Stimulated activated CD4-positive, alpha-beta T cell treated with anti-CD3 and anti-CD28 coated beads, Interleukin-4, amount 100 ng/mL, for 1 hour (primary cell): ENCODE measurements around the gene NCKAP5.

ENCODE experiments used
- DNase-seq: peaks from one replicate; pipeline ENCODE4 v3.0.0-alpha.2; 2020

The NCKAP5 gene

DNA sequence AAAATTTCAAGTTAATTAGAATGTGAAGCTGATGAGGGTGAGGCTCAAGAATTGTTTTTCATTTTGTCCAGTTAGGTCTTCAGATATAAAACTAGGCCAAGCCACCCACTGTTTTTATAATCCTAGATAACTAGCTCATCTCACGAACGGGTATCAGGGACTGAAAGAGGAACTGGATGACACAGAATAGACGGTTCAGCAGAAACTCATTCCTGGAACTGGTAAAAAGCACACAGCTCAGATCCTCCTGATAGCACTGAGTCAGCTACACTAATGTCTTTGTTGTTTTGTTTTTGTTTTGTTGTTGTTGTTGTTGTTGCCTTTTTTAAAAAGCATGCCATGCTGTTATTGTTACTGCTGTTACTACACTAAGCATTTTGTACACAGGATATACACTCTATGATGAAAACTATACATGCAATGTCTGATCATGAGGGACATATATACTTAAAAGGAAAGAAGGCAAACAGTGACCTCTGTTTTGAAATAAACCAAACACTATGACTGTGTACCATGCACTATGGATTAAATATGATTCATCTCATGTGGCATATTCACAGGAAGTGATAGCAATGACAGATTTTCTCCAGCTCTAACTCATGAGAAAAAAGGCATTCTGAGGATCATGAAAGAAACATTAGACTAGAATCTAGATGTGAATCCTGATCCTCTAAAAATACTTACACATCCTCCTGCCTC lies 437.6 kb downstream of the NCKAP5 start:
- no peak for DNase-seq

- DNase-seq, result no peak
Measured at GRCh38 chr2:133124446-133124845, 443.8 kb downstream of the NCKAP5 start.

DNA sequence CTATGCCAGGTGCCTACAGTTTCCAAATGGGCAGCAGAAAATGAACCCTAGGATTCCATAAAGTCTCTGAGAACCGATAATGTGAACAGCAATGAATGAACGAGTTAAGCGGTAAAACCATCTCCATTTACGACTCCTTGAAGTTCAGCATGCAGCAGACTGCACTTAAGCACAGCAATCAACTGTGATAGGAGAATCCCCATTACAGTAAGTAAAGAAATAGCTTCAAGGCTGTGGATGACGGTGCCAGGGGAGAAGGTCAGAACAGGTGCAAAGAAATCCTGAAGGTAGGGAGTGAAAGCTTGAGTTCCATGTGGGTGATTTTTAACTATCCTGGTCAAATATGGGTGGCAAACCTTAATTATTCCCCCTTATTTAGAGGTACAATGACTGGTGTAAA lies 444.4 kb downstream of the NCKAP5 start:
- no peak for DNase-seq

DNA sequence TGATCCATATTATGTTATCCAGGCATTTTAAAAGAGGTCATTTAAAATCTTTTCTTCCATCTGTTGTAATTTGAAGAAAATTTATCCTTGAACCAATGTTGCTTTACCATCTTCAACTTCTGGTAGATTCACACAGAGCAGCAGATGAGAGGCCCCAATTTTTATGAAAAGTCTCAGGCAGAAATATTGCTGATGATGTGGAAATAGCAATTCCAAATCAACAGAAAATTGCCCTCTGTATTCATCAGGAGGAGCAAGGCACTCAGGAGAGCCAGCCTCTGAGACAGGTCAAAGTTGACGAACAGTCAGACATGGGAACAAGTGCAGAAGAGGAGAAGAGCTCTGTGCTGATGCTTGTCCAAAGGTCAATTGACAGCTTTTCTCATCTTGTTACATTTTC lies 444.9 kb downstream of the NCKAP5 start:
- DNase-seq, result no peak

GRCh38 chr2:133122529-133122928 lies 445.7 kb downstream of the NCKAP5 start:
- no peak for DNase-seq

DNA sequence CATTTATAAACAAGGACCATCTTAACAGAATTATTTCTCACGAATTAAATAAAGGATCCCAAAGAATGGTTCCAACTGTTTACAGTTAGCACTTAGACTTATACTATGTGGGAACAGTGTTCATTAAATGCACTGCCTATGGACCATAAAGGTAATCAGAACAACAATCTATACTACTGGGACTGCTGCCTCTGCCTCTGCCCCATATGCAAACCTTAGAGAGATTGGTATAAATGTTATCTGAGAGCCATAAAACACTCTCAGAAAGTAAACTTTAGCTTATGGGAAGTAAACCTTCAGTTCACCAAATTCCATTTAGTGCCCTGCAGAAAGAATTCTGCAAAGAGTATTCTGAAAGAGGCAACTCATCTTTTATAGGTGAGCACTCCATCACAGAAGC lies 448.0 kb downstream of the NCKAP5 start:
- DNase-seq, result no peak

DNA sequence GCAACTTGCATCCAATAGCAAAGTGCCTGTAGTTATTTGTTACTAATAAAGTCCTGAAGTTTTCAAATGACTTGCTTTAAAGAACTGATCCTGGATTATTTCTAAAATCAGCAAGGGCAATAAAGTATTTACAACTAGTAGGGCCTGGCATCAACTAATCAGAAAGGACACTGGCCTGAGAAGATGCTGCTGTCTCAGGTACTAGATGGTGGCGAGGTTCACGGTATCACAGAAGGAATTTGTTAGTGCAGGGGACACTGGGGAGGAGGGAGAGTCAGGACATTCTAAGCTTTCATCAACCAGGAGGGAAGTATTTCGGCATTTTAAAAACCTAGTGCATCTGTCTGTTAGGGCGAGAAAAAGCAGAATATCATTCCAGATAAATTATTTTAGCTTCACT lies 458.1 kb downstream of the NCKAP5 start:
- DNase-seq, result no peak

- DNase-seq, result no peak
Measured at GRCh38 chr2:133109772-133110171, 458.5 kb downstream of the NCKAP5 start.

GRCh38 chr2:133107058-133107815 lies 461.0 kb downstream of the NCKAP5 start:
- no peak for DNase-seq

DNA sequence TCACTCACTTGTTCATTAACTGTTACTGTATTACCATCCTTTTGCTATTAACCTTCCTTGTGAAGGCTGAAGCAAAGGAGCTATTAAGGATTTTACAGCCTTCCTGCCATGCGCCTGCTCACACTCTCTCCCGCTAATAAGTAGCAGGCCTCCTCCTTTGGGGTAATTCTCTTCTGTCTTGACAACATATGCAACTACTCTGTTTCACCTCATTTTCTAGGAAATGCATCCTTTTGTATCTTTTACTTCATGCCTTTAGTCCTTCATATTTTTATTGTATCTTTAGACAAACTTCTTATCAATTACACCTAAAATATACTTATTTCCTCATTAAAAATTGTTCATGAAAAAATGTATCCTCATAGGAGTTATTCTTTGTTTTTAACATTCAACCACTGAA lies 463.4 kb downstream of the NCKAP5 start:
- no peak for DNase-seq

- DNase-seq, result no peak
Measured at GRCh38 chr2:133098787-133099186, 469.5 kb downstream of the NCKAP5 start.

DNA sequence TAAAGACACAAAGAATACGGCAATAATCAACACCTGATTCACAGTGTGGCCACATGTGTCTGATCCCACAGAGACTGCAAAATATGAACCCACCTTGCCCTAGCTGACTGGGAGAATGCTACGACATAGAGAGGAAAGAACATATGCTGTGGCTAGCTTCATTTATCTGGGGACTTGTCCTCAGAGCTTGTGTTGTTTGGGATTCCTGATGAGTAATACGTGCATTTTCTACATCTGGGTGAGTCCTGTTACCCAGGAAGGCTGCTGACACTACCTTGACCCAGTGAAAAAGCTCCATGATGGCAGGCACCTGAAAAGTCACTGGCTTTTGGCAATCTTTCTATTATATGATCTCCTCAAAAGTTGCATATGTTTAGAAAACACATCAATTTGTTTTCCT lies 470.6 kb downstream of the NCKAP5 start:
- DNase-seq, result no peak

- no peak for DNase-seq
Measured at GRCh38 chr2:133092571-133092970, 475.7 kb downstream of the NCKAP5 start.

- DNase-seq, result no peak
Measured at GRCh38 chr2:133090358-133090757, 477.9 kb downstream of the NCKAP5 start.

- no peak for DNase-seq
Measured at GRCh38 chr2:133086176-133086575, 482.1 kb downstream of the NCKAP5 start.

DNA sequence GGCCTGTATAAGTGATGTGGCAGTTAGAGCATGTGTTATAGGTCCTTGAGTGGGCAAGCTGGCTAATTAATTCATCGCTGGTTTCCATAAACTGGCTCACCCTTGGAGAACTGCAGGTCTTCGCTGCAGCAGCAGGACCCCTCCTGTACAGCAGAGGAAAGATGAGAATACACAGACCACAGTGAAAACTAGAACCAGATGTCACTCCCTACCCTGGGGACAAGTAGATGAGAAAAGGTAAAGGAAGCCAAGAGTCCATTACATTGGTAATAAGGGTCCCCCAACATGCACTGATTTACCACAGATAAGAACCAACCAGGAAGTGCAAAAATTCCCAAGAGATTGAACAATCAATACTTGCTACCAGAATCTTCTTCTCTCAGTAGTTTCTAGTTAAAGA lies 482.6 kb downstream of the NCKAP5 start:
- no peak for DNase-seq

DNA sequence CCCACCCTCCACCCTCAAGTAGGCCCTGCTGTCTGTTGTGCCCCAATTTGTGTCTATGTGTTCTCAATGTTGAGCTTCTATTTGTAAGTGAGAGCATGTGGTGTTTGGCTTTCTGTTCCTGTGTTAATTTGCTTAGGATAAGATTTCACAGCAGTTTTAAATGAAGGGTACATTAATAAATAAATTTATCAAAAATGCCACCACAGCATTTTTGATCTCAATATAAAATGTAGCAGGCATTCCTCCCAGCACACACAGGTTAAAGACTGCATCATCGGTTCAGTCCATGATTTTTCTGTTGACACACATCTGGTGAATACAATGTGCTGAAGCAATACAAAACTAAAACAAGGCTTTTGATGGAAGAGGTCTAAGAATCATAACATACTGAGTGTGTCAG lies 486.2 kb downstream of the NCKAP5 start:
- DNase-seq, result no peak

GRCh38 chr2:133080822-133081221 lies 487.4 kb downstream of the NCKAP5 start:
- no peak for DNase-seq

DNA sequence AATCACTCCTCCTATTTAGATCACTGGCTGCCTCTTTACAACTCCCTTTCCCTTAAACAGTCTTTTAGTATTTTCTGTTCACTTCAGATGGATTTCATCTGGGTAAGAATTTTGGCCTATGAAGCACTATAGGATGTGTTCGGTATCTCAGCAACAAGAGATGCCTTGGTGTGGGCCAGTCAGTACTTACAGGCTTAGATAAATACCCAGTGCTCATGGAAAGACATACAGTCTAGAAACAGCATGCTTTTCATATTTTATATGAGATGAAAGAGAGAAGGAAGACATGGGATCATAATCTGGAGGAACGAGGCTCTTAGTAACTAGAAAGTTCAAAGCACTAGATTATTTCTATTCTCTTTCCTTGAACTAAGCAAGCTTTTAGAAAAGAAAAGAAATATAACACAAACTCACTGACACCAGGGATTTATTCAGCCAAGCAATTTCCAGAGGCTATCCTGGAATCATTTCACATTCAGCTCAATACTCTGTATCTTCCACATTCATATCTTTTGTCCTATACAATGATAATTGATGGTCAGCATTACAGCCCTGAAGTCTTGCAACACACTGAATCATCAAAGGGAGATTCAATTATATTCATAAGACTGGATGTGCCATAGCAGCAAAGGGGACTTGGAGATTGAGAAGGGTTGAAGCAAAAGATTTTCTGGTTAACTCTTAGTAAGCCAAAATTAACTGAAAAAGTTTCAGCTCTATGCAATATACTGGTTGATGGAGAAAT lies 489.4 kb downstream of the NCKAP5 start:
- no peak for DNase-seq

GRCh38 chr2:133077269-133077822 lies 490.9 kb downstream of the NCKAP5 start:
- DNase-seq, result no peak

DNA sequence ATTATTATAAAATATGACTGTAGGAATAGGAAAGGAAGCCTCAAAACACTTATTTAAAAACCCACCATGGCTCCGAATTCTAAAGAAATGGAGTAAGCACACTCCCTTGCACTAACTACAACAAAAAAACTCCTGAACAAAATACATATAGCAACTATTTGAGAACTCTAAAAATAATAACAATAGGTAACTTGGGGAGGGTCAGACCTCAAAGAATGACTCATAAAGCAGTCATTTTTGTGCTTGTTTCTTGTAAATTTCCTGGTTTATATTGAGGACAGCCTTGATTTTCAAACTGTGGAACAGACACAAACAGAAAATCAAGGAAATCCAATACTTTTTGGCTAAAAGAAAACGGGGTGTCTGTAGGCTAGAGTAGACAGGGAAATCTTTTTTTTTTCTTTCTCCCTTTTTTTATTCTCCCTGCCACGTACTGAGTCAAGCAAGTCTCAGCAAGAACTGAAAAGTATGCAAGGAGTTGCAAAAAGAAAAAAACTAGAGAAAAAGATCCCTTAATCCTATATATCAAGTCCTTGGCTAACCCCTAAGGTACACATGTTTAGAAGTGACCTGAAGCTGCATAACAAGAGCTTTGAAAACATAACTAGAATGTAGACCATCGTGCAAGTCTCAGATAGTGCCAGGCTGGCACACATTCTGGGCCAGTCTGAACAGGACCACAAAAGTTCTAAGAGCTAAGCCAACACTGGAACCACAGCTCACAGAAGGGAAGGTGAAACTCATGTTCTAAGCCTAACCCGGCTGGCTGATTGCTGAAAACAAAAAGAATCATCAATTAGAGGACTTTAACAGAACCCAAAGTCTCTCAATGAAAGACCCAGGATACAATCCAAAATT lies 495.2 kb downstream of the NCKAP5 start:
- no peak for DNase-seq

GRCh38 chr2:133063775-133064174 lies 504.5 kb downstream of the NCKAP5 start:
- DNase-seq, result no peak
